Stimulated activated CD8-positive, alpha-beta memory T cell treated with anti-CD3 and anti-CD28 coated beads, Interleukin-15, amount 100 ng/mL, for 48 hours (primary cell): ENCODE data around the gene SLC16A10.
"Not testable (repeated sequence)": the region's sequence is repeated elsewhere in the genome, so short reads cannot be mapped to it uniquely, and the experiment has no call there.

Experiments used
- DNase-seq, 2 donors: peaks; one replicate each; pipeline ENCODE4 v3.0.0-alpha.2; 2020; ENCODE audit warnings: low read depth in 2 of 2

Gene SLC16A10, protein sequence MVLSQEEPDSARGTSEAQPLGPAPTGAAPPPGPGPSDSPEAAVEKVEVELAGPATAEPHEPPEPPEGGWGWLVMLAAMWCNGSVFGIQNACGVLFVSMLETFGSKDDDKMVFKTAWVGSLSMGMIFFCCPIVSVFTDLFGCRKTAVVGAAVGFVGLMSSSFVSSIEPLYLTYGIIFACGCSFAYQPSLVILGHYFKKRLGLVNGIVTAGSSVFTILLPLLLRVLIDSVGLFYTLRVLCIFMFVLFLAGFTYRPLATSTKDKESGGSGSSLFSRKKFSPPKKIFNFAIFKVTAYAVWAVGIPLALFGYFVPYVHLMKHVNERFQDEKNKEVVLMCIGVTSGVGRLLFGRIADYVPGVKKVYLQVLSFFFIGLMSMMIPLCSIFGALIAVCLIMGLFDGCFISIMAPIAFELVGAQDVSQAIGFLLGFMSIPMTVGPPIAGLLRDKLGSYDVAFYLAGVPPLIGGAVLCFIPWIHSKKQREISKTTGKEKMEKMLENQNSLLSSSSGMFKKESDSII

GRCh38 chr6:111087106-111087835 is at the start of gene SLC16A10:
SLC16A10 (plus strand) TSS chr6:111087503; CDS start chr6:111087753, 250 bp downstream.
- peak; percentile 66 to 76 for DNase-seq

DNA sequence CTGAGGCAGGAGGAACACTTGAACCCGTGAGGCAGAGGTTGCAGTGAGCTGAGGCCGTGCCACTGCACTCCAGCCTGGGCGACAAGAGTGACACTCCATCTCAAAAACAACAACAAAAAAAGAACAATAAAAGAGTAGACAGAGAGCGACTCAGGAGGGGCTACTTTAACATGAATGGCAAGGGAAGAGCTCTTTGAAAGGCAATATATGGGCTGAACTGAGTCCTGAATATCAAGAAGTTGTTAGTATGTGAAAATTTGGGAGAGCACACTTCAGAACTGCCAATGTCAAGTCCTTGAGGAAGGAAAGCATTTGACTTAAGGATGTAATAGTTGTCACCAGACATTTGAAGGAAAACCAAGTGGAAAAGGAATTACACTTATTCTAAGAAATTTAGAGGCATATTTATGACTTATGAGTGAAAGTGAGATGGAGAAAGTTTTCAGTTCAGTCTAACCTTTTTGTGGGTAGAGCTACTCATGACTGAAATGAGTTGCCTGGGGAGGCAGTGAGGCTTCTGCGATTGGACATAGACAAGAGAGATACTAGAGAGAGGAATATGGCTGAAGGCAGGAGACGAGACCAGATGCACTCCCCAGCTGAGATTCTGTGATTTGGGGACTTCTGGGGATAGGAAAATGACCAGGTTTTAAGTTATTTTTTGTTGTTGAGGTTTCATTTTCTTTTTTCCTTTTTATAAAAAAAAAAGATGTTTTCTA is 48.6 kb upstream of the SLC16A10 start:
- peak; percentile 4 to 7 for DNase-seq

GRCh38 chr6:111041917-111042316 is 45.4 kb upstream of the SLC16A10 start:
- no peak for DNase-seq

- no peak for DNase-seq
These were observed 40.1 kb upstream of the SLC16A10 start for GRCh38 chr6:111047244-111047643.

GRCh38 chr6:111050261-111051023 is 36.9 kb upstream of the SLC16A10 start:
- no peak for DNase-seq

DNA sequence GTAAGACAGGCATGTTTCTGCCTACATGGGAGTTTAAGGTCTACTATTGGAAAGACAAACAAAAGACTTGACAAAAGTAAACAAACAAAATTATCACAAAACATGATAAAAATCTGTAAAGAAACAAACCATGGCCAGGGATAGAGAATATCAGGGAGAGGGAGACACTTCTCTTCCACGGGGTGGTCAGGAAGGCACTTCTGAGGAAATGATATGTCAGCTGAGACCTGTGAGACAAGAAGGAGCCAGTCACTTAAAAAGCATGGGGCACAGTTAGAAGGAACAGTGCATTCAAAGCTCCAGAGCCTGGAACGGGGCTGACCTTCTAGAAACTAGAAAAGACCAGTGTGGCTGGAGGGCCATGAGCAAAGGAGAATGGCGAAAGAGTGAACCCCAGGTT is 35.1 kb upstream of the SLC16A10 start:
- no peak for DNase-seq

DNA sequence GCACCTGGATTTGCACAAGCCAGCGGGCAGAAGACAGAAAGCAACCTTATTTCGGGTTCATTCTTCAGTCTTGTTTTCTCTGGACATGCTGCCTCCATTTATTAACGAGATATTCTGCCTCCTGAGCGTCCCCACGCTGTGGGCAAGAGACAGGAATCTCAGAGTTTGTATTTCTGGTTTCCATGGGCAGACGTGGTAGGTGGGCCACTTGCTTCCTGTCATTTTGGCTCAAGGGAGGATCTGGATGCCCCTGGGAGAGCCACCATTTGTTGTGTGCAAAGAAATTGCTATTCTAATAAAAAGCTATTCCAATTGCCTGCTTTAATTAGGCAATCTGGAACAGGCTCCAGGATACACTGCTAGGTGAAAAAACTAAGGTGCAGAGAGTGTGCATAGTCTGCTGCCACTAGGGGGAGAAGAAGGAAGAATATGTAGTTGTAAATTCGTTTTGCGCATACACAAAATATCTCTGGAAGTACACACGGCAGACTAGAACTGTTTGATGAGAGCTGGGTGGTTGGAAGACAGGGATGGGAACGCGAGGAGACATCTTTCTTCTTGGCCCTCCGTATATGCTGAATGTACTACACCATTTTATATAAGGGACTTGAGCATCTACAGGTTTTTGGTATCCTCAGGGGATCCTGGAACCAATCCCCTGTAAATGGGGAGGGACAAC is 30.1 kb upstream of the SLC16A10 start:
- DNase-seq, result no peak

DNA sequence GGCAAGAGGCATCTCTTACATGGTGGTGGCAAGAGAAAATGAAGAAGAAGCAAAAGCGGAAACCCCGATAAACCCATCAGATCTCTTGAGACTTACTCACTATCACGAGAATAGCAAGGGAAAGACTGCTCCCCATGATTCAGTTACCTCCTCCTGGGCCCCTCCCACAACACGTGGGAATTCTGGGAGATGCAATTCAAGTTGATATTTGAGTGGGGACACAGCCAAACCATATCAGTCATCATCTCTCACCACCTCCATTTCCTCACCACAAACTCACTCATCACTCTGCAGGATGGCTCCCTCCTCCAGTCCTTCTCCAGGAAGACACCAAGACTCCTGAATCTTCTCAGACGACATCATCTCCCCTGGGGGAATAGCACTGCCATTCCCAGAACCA is 25.8 kb upstream of the SLC16A10 start:
- no peak for DNase-seq

DNA sequence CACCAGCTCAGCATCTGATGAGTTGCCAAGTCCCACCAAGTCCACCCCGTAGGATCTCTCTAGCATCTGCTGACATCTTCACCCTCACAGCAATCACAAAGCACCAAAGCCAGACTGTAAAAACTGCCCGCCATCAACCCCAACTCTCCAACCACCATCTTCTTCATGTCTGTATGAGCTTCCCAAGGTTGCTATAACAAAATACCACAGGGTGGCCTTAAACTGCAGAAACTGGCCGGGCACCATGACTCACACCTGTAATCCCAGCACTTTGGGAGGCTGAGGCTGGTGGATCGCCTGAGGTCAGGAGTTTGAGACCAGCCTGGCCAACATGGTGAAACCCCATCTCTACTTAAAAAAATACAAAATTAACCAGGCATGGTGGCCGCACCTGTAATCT is 25.3 kb upstream of the SLC16A10 start:
- not testable (repeated sequence) for DNase-seq

DNA sequence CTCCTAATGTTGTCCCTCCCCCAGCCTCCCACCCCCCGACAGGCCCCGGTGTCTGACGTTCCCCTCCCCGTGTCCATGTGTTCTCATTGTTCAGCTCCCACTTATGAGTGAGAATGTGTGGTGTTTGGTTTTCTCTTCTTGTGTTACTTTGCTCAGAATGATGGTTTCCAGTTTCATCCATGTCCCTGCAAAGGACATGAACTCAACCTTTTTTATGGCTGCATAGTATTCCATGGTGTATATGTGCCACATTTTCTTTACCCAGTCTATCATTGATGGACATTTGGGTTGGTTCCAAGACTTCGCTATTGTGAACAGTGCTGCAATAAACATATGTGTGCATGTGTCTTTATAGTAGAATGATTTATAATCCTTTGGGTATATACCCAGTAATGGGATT is 24.4 kb upstream of the SLC16A10 start:
- not testable (repeated sequence) for DNase-seq

- no peak for DNase-seq
These were observed 19.0 kb upstream of the SLC16A10 start for GRCh38 chr6:111068109-111068865.

- DNase-seq, result no peak
These were observed 18.5 kb upstream of the SLC16A10 start for GRCh38 chr6:111068866-111069234.

GRCh38 chr6:111069382-111070104 is 17.8 kb upstream of the SLC16A10 start:
- no peak for DNase-seq

- DNase-seq, result no peak
These were observed 16.9 kb upstream of the SLC16A10 start for GRCh38 chr6:111070105-111071005.

GRCh38 chr6:111072801-111073360 is 14.4 kb upstream of the SLC16A10 start:
- DNase-seq, result no peak

- DNase-seq, result no peak
These were observed 13.0 kb upstream of the SLC16A10 start for GRCh38 chr6:111074311-111074710.

- DNase-seq, result no peak
These were observed 11.1 kb upstream of the SLC16A10 start for GRCh38 chr6:111076024-111076695.

- DNase-seq, result no peak
These were observed 6.6 kb upstream of the SLC16A10 start for GRCh38 chr6:111080698-111081097.
